A549 (cell line): ENCODE data around the gene TCF12.

Experiments
- CEBPB ChIP-seq, 2 experiments: fragments of >200 bp in 1 of 2; sonication (Bioruptor Twin) in 1 of 2; formaldehyde crosslinking in 1 of 2; IDR thresholded peaks; 2 replicates each; pipeline ENCODE4 v1.6.1; 2012 to 2016
- CTCF ChIP-seq: fragments of >200 bp; sonication (Bioruptor Twin); formaldehyde crosslinking; IDR thresholded peaks from 3 replicates; pipeline ENCODE4 v1.5.1; 2016
- TF ChIP-seq, protein P1 (sequence below): fragments of >200 bp; sonication (Bioruptor Twin); formaldehyde crosslinking; IDR thresholded peaks from 3 replicates; pipeline ENCODE4 v1.6.1; 2016

DNA sequence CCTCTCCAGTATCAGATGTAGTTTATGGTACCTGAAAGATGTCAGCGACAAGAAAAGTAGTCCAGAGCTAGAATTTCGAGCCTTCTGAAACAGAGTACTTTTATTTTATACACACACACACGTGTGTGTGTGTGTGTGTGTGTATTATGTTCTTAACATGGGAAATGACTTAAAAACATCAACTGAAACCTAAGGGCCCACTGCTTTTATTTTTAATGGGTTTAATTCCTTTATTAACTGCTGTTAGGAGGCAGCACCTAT lies 1.9 kb downstream of the TCF12 start:
- TF ChIP-seq CTCF (no peak), CEBPB (IDR thresholded peaks at IDR 0.05) (no peak)
- TF ChIP-seq, protein P1, sequence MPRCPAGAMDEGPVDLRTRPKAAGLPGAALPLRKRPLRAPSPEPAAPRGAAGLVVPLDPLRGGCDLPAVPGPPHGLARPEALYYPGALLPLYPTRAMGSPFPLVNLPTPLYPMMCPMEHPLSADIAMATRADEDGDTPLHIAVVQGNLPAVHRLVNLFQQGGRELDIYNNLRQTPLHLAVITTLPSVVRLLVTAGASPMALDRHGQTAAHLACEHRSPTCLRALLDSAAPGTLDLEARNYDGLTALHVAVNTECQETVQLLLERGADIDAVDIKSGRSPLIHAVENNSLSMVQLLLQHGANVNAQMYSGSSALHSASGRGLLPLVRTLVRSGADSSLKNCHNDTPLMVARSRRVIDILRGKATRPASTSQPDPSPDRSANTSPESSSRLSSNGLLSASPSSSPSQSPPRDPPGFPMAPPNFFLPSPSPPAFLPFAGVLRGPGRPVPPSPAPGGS = no peak
